MCF 10A (cell line): Measurements from ENCODE around the gene ZEB1. TPM values are rescaled to one million over a fixed set of nuclear protein-coding genes. Genes with fewer than 3 reads are reported as not detected.

Experiments used
- BruUV-seq: library from RNA; stranded (reverse); fragments of 400-500 nt; replicated peaks from 2 replicates; lab custom pipeline; 2021; lab: Mats Ljungman, UMichigan
- CTCF ChIA-PET: fragments of 300-600 bp; sonication (Branson Sonifier 250); formaldehyde crosslinking; extraction: SDS; loops from one replicate; lab custom pipeline; 2021; ENCODE audit warnings: antibody characterized with exemption, inconsistent platforms; lab: Yijun Ruan, JAX
- POLR2A ChIA-PET: fragments of 300-600, 350-650 bp; sonication (Branson Sonifier 250); formaldehyde crosslinking; extraction: SDS; loops from one replicate; lab custom pipeline; 2020; ENCODE audit warnings: antibody characterized with exemption, inconsistent platforms; lab: Yijun Ruan, JAX
- DNase-seq: peaks from one replicate; pipeline ENCODE4 v3.0.0-alpha.2; 2018; ENCODE audit not compliant: unreplicated experiment
- H3K27ac Mint-ChIP-seq: one replicate; pipeline ENCODE4 v1.8.0; 2022; ENCODE audit warnings: mild to moderate bottlenecking, low read depth, mixed read lengths; ENCODE audit not compliant: unreplicated experiment
- H3K27me3 Mint-ChIP-seq: one replicate; pipeline ENCODE4 v1.8.0; 2022; ENCODE audit warnings: mixed read lengths; ENCODE audit not compliant: insufficient read depth, unreplicated experiment
- H3K36me3 Mint-ChIP-seq: one replicate; pipeline ENCODE4 v1.8.0; 2022; ENCODE audit warnings: mild to moderate bottlenecking, moderate library complexity, mixed read lengths; ENCODE audit not compliant: insufficient read depth, unreplicated experiment
- H3K4me1 Mint-ChIP-seq: one replicate; pipeline ENCODE4 v1.8.0; 2022; ENCODE audit warnings: mixed read lengths; ENCODE audit not compliant: insufficient read depth, unreplicated experiment
- H3K4me3 Mint-ChIP-seq: one replicate; pipeline ENCODE4 v1.8.0; 2022; ENCODE audit warnings: mild to moderate bottlenecking, moderate library complexity, mixed read lengths; ENCODE audit not compliant: unreplicated experiment
- H3K9me3 Mint-ChIP-seq: one replicate; pipeline ENCODE4 v1.8.0; 2022; ENCODE audit warnings: mixed read lengths; ENCODE audit not compliant: unreplicated experiment
- CTCF ChIP-seq: fragments of 200-600 bp; IDR thresholded peaks from one replicate; pipeline ENCODE4 v1.8.0; 2022; ENCODE audit warnings: antibody characterized with exemption, mild to moderate bottlenecking; ENCODE audit not compliant: unreplicated experiment
- intact Hi-C: fragments of 100-400 bp; cut with micrococcal nuclease; formaldehyde crosslinking; loops from 2 replicates; pipeline ENCODE4 v1.14.1; 2022
- total RNA-seq: library from RNA; stranded (reverse); gene quantifications from 2 replicates; pipeline ENCODE4 v1.2.3, GENCODE V29; 2022

ZEB1 gene
- total RNA-seq, 1 experiment from 2014 or later, result 15.1 TPM

- POLR2A ChIA-PET, result no interaction called here
- CTCF ChIA-PET, result no interaction called here
- no peaks in the 10 kb centered on the region for H3K27me3 Mint-ChIP-seq
- no peak overlapping the region for H3K4me3 Mint-ChIP-seq
- no peak overlapping the region for H3K27ac Mint-ChIP-seq
- H3K4me1 Mint-ChIP-seq, result peaks cover 6% of the 10 kb centered on the region
- no peaks in the 10 kb centered on the region for H3K9me3 Mint-ChIP-seq
- no TSS peak for BruUV-seq
- intact Hi-C loops, result no loop called here
- DNase-seq, result no peak
- H3K36me3 Mint-ChIP-seq, result no peaks in the 10 kb centered on the region
- no peak for TF ChIP-seq CTCF
Measured at GRCh38 chr10:31413325-31413724, 94.3 kb downstream of the ZEB1 start.

- intact Hi-C loops, result no loop called here
- BruUV-seq, result no TSS peak
- DNase-seq, result no peak
- H3K9me3 Mint-ChIP-seq, result no peaks in the 10 kb centered on the region
- no peak for TF ChIP-seq CTCF
- no peak overlapping the region for H3K4me3 Mint-ChIP-seq
- peaks cover 1% of the 10 kb centered on the region for H3K4me1 Mint-ChIP-seq
- no peaks in the 10 kb centered on the region for H3K27me3 Mint-ChIP-seq
- H3K27ac Mint-ChIP-seq, result no peak overlapping the region
- ChIA-PET CTCF (interaction anchor here (0.6 kb wide), 1 partner anchor 484 kb away, joined by 3 read pairs; no protein-coding TSS in a partner anchor), POLR2A (no interaction called here)
- no peaks in the 10 kb centered on the region for H3K36me3 Mint-ChIP-seq
Measured at GRCh38 chr10:31418481-31418880, 99.5 kb downstream of the ZEB1 start.

- Mint-ChIP-seq H3K4me1 (no peaks in the 10 kb centered on the region), H3K27ac (no peak overlapping the region), H3K4me3 (no peak overlapping the region), H3K9me3 (no peaks in the 10 kb centered on the region), H3K27me3 (no peaks in the 10 kb centered on the region), H3K36me3 (no peaks in the 10 kb centered on the region)
- intact Hi-C loops, result no loop called here
- TF ChIP-seq CTCF, result no peak
- POLR2A ChIA-PET, result no interaction called here
- DNase-seq, result peak; percentile 22
- BruUV-seq, result no TSS peak
- CTCF ChIA-PET, result no interaction called here
Measured at GRCh38 chr10:31419394-31420063, 100.5 kb downstream of the ZEB1 start.

- Mint-ChIP-seq H3K36me3 (no peaks in the 10 kb centered on the region), H3K27ac (no peak overlapping the region), H3K27me3 (no peaks in the 10 kb centered on the region), H3K9me3 (no peaks in the 10 kb centered on the region), H3K4me3 (no peak overlapping the region), H3K4me1 (peaks cover 6% of the 10 kb centered on the region)
- ChIA-PET POLR2A (no interaction called here), CTCF (interaction anchor here (1.2 kb wide), 1 partner anchor 63 kb away, joined by 3 read pairs; no protein-coding TSS in a partner anchor)
- DNase-seq, result no peak
- intact Hi-C loops, result no loop called here
- no TSS peak for BruUV-seq
- TF ChIP-seq CTCF, result no peak
Measured at GRCh38 chr10:31421322-31421721, 102.3 kb downstream of the ZEB1 start.
